ENCODE data around the gene SLC12A8.

DNA sequence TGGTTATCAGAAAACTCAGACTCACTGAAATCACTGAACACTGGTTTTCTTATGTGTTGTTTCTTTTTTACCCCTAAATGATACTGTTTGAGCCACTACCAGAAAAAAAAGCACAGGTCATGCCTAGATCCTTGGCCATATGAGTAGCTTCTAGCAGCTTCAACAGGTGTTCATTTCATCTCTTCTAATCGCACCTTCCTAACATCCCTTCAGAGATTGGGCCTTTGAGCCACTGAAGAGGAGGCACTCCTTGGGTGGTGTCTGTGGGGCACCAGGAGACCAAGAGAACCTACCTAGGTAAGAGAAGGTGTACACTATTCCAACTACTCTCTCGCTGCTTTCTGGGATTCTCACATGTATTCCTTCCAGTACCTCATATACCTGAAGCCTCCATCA, 159.2 kb downstream of the SLC12A8 start:
- TF ChIP-seq EZH2 (IDR thresholded peaks at IDR 0.05; ENCODE audit: low read depth, unreplicated experiment), result no peak
- TF ChIP-seq, protein P1, sequence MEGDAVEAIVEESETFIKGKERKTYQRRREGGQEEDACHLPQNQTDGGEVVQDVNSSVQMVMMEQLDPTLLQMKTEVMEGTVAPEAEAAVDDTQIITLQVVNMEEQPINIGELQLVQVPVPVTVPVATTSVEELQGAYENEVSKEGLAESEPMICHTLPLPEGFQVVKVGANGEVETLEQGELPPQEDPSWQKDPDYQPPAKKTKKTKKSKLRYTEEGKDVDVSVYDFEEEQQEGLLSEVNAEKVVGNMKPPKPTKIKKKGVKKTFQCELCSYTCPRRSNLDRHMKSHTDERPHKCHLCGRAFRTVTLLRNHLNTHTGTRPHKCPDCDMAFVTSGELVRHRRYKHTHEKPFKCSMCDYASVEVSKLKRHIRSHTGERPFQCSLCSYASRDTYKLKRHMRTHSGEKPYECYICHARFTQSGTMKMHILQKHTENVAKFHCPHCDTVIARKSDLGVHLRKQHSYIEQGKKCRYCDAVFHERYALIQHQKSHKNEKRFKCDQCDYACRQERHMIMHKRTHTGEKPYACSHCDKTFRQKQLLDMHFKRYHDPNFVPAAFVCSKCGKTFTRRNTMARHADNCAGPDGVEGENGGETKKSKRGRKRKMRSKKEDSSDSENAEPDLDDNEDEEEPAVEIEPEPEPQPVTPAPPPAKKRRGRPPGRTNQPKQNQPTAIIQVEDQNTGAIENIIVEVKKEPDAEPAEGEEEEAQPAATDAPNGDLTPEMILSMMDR (conservative IDR thresholded peaks at IDR 0.05; ENCODE audit: low read depth in 2 of 2), result no peak
- no peak for TF ChIP-seq POLR2AphosphoS5 (IDR thresholded peaks at IDR 0.05; ENCODE audit: low read depth)
- TF ChIP-seq, protein P2, sequence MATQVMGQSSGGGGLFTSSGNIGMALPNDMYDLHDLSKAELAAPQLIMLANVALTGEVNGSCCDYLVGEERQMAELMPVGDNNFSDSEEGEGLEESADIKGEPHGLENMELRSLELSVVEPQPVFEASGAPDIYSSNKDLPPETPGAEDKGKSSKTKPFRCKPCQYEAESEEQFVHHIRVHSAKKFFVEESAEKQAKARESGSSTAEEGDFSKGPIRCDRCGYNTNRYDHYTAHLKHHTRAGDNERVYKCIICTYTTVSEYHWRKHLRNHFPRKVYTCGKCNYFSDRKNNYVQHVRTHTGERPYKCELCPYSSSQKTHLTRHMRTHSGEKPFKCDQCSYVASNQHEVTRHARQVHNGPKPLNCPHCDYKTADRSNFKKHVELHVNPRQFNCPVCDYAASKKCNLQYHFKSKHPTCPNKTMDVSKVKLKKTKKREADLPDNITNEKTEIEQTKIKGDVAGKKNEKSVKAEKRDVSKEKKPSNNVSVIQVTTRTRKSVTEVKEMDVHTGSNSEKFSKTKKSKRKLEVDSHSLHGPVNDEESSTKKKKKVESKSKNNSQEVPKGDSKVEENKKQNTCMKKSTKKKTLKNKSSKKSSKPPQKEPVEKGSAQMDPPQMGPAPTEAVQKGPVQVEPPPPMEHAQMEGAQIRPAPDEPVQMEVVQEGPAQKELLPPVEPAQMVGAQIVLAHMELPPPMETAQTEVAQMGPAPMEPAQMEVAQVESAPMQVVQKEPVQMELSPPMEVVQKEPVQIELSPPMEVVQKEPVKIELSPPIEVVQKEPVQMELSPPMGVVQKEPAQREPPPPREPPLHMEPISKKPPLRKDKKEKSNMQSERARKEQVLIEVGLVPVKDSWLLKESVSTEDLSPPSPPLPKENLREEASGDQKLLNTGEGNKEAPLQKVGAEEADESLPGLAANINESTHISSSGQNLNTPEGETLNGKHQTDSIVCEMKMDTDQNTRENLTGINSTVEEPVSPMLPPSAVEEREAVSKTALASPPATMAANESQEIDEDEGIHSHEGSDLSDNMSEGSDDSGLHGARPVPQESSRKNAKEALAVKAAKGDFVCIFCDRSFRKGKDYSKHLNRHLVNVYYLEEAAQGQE (IDR thresholded peaks at IDR 0.05; ENCODE audit: unreplicated experiment), result no peak
- no peak for TF ChIP-seq CREB1 (CRISPR knock-in tag; IDR thresholded peaks at IDR 0.05; ENCODE audit: low read depth)
- TF ChIP-seq, protein P3, sequence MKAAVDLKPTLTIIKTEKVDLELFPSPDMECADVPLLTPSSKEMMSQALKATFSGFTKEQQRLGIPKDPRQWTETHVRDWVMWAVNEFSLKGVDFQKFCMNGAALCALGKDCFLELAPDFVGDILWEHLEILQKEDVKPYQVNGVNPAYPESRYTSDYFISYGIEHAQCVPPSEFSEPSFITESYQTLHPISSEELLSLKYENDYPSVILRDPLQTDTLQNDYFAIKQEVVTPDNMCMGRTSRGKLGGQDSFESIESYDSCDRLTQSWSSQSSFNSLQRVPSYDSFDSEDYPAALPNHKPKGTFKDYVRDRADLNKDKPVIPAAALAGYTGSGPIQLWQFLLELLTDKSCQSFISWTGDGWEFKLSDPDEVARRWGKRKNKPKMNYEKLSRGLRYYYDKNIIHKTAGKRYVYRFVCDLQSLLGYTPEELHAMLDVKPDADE (IDR thresholded peaks at IDR 0.05), result no peak
- no peak for TF ChIP-seq ZNF114 (CRISPR knock-in tag; IDR thresholded peaks at IDR 0.05)
